Vagina (tissue), 2 donors: ENCODE data around the gene HOXD11.

Experiments
- POLR2A ChIP-seq, 2 donors: fragments of 450-650 bp; IDR thresholded peaks; one replicate each; pipeline ENCODE4 v1.6.1; 2017; ENCODE audit warnings: antibody characterized with exemption in 2 of 2, mild to moderate bottlenecking in 2 of 2, moderate library complexity in 2 of 2
- POLR2AphosphoS5 ChIP-seq, 2 donors: sonication (generic); formaldehyde crosslinking; IDR thresholded peaks; one replicate each; pipeline ENCODE4 v1.9.0; 2017; ENCODE audit warnings: antibody characterized with exemption in 2 of 2, mild to moderate bottlenecking in 2 of 2, low read depth in 1 of 2; ENCODE audit not compliant: insufficient read depth in 1 of 2
- TF ChIP-seq, protein P1 (sequence below), 3 experiments: fragments of 450-650 bp in 2 of 3; fragments of 200-600 bp in 1 of 3; sonication (generic) in 1 of 3; IDR thresholded peaks; one replicate each; pipeline ENCODE4 v1.5.1; 2017 to 2019; ENCODE audit warnings: antibody characterized with exemption in 3 of 3, mild to moderate bottlenecking in 2 of 3, moderate library complexity in 2 of 3

DNA sequence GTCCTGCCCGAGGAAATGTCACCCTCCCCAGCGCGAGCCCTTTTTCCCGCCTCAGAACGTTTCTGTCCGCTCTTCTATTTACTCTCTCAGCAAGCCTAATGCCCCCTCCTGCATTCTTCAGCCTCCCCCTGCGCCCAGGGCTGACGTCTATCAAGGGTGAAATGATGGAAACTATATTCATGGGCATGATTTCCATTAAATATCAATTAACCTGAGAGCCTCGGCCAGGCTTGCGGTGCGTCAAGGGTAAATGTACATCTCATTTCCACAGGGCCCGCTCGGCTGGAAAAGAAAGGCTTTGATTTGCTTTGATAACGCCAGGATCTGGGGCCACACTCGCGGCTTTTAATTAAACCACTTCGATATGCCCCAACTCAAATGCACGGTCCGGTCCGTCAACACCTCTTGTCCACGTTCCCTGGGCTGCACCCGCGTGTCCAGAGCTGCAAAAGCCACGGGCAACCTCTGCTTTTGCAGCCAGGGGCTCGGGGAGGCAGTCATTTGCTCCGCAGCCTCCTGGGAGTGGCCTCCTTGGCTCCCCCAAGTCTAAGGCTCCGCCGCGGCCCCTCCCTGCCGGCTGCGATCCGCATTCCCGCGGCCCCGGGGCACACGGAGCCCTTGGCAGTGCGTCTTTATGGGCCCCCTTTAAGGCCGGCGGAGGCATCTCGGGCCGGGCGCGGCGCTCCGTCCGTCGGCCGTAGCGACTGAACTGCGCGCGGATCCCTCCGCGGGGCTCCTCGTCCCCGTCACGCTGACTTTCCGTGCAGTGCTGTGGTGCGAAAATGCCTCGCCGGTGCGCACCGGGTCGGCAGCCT, 22.1 kb downstream of the HOXD11 start, which contains the start of gene HOXD8:
- TF ChIP-seq, protein P1, sequence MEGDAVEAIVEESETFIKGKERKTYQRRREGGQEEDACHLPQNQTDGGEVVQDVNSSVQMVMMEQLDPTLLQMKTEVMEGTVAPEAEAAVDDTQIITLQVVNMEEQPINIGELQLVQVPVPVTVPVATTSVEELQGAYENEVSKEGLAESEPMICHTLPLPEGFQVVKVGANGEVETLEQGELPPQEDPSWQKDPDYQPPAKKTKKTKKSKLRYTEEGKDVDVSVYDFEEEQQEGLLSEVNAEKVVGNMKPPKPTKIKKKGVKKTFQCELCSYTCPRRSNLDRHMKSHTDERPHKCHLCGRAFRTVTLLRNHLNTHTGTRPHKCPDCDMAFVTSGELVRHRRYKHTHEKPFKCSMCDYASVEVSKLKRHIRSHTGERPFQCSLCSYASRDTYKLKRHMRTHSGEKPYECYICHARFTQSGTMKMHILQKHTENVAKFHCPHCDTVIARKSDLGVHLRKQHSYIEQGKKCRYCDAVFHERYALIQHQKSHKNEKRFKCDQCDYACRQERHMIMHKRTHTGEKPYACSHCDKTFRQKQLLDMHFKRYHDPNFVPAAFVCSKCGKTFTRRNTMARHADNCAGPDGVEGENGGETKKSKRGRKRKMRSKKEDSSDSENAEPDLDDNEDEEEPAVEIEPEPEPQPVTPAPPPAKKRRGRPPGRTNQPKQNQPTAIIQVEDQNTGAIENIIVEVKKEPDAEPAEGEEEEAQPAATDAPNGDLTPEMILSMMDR (IDR thresholded peaks at IDR 0.05), result no peak
- TF ChIP-seq POLR2A (IDR thresholded peaks at IDR 0.05) (peak in 1 of 2 donors; percentile 21), POLR2AphosphoS5 (IDR thresholded peaks at IDR 0.05; ENCODE audit: insufficient read depth in 1 of 2, low read depth in 1 of 2) (peak in 1 of 2 donors; percentile 67)
